Testis (tissue), 3 donors: ENCODE results near the gene HNMT. TPM values are rescaled to one million over a fixed set of nuclear protein-coding genes. Genes with fewer than 3 reads are reported as not detected.

ENCODE experiments used
- DNase-seq: peaks from one replicate; pipeline ENCODE4 v3.0.0-alpha.2; 2019
- H3K27ac ChIP-seq, 2 donors: fragments of 200-600 bp; sonication (generic); one replicate each; pipeline ENCODE4 v1.5.1; 2019
- H3K27me3 ChIP-seq: fragments of 200-600 bp; sonication (generic); one replicate; pipeline ENCODE4 v1.5.1; 2019
- H3K36me3 ChIP-seq: fragments of 200-600 bp; sonication (generic); one replicate; pipeline ENCODE4 v1.5.1; 2017; ENCODE audit warnings: low read depth; ENCODE audit errors: missing control alignments
- H3K4me1 ChIP-seq: fragments of 200-600 bp; sonication (generic); one replicate; pipeline ENCODE4 v1.5.1; 2019
- H3K4me3 ChIP-seq, 2 donors: fragments of 200-600 bp; sonication (generic); one replicate each; pipeline ENCODE4 v1.5.1; 2017 to 2019
- H3K9me3 ChIP-seq: fragments of 200-600 bp; sonication (generic); one replicate; pipeline ENCODE4 v1.5.1; 2017
- POLR2A ChIP-seq: fragments of 450-650 bp; IDR thresholded peaks from one replicate; pipeline ENCODE4 v1.6.1; 2017; ENCODE audit warnings: antibody characterized with exemption, mild to moderate bottlenecking, moderate library complexity
- WGBS, 2 donors: methylation state at CpG; one replicate each; pipeline ENCODE4 v1.1.5; 2018; 5-methylcytosine and 5-hydroxymethylcytosine counted together
- intact Hi-C: fragments of 100-400 bp; cut with DNase I; formaldehyde crosslinking; loops from one replicate; pipeline ENCODE4 v1.15.1; 2023; ENCODE audit warnings: low total_unique reads
- polyA plus RNA-seq: library from polyadenylated mRNA; stranded (reverse); fragments of 350-450 nt; fragmentation: Illumina TruSeq; extraction: RNeasy Lipid Tissue Mini Kit (QIAGEN cat#74804); gene quantifications from one replicate; pipeline ENCODE4 v1.2.3, GENCODE V29; 2014; ENCODE audit warnings: low read depth, low replicate concordance; ENCODE audit not compliant: insufficient read depth
- total RNA-seq, 2 donors: library from RNA; depleted of rRNA; stranded (reverse); fragments of >200 nt; gene quantifications; one replicate each; pipeline ENCODE4 v1.2.3, GENCODE V29; 2016
- TF ChIP-seq, protein P1 (sequence below), 3 experiments: fragments of 450-650 bp in 2 of 3; fragments of 200-600 bp in 1 of 3; sonication (generic) in 1 of 3; IDR thresholded peaks; one replicate each; pipeline ENCODE4 v1.5.1; 2016 to 2019; ENCODE audit warnings: antibody characterized with exemption in 3 of 3, mild to moderate bottlenecking in 2 of 3, moderate library complexity in 1 of 3

HNMT gene
- total and polyA plus RNA-seq, 3 donors from 2014 or later: 13.6 to 20.8 (median 15.7) TPM

- no peaks in the 10 kb centered on the region for H3K27me3 ChIP-seq
- H3K9me3 ChIP-seq: no peaks in the 10 kb centered on the region
- H3K36me3 ChIP-seq: no peaks in the 10 kb centered on the region
- intact Hi-C loops: no loop called here
- TF ChIP-seq POLR2A: no peak
- TF ChIP-seq, protein P1, sequence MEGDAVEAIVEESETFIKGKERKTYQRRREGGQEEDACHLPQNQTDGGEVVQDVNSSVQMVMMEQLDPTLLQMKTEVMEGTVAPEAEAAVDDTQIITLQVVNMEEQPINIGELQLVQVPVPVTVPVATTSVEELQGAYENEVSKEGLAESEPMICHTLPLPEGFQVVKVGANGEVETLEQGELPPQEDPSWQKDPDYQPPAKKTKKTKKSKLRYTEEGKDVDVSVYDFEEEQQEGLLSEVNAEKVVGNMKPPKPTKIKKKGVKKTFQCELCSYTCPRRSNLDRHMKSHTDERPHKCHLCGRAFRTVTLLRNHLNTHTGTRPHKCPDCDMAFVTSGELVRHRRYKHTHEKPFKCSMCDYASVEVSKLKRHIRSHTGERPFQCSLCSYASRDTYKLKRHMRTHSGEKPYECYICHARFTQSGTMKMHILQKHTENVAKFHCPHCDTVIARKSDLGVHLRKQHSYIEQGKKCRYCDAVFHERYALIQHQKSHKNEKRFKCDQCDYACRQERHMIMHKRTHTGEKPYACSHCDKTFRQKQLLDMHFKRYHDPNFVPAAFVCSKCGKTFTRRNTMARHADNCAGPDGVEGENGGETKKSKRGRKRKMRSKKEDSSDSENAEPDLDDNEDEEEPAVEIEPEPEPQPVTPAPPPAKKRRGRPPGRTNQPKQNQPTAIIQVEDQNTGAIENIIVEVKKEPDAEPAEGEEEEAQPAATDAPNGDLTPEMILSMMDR (IDR thresholded peaks at IDR 0.05): no peak
- H3K4me3 ChIP-seq: no peak overlapping the region
- H3K4me1 ChIP-seq: no peaks in the 10 kb centered on the region
- WGBS, 2 donors: 64 to 78% methylated on average over 3 of the region's 3 CpGs
- no peak for DNase-seq
- H3K27ac ChIP-seq: no peak overlapping the region
Observed at GRCh38 chr2:138015494-138015893, 51.2 kb downstream of the HNMT start.

DNA sequence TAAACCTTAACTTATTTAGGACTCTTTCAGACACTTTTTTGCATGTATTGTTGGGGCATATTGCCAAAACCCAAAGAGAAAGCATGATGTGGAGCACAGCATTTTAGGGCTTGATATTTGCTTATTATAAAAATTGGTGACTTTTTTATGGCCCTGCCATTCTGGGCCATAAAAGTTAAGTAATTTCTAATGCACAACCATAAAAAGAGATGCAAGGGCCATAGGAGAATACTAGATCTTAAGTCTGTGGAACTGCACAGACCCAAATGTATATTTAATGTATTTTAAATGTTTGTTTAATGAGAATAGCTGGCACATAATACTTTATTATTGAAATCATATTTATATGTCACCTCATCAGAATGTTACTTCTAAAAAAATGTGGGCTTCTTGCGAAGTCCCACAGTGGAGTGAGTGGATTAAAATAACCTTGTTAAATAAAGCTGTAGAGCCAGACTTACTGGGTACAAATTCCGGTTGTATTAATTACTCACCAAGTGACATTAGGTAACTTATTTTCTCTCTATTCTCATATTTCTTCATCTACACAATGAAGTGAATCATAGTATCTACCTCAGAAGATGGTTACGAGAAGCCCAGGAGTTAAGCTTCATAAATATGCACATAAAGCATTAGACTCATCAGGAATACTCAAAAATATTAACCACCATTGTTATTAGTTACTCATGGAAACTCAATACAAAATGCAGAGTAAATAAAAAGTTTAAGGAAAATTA is 52.2 kb downstream of the HNMT start:
- WGBS, 2 donors: 91 to 97% methylated on average over 3 of the region's 3 CpGs
- intact Hi-C loops: no loop called here
- TF ChIP-seq POLR2A: no peak
- TF ChIP-seq, protein P1 (IDR thresholded peaks at IDR 0.05): no peak

GRCh38 chr2:138017824-138018223 is 53.6 kb downstream of the HNMT start:
- intact Hi-C loops: no loop called here
- Histone ChIP-seq H3K4me1 (no peaks in the 10 kb centered on the region), H3K9me3 (no peaks in the 10 kb centered on the region), H3K4me3 (no peak overlapping the region), H3K27ac (no peak overlapping the region), H3K36me3 (no peaks in the 10 kb centered on the region), H3K27me3 (no peaks in the 10 kb centered on the region)
- TF ChIP-seq POLR2A: no peak
- TF ChIP-seq, protein P1 (IDR thresholded peaks at IDR 0.05): no peak
- 94 to 100% methylated on average over 1 of the region's 1 CpG for WGBS, 2 donors
- no peak for DNase-seq

More for the DNA sequence above, 52.2 kb downstream of the HNMT start:
- Histone ChIP-seq H3K4me3 (no peak overlapping the region), H3K4me1 (no peaks in the 10 kb centered on the region), H3K36me3 (no peaks in the 10 kb centered on the region), H3K27ac (no peak overlapping the region), H3K9me3 (no peaks in the 10 kb centered on the region), H3K27me3 (no peaks in the 10 kb centered on the region)
- no peak for DNase-seq

GRCh38 chr2:138018866-138019688 is 54.8 kb downstream of the HNMT start:
- Histone ChIP-seq H3K27me3 (no peaks in the 10 kb centered on the region), H3K4me1 (no peaks in the 10 kb centered on the region), H3K27ac (no peak overlapping the region), H3K4me3 (no peak overlapping the region), H3K9me3 (no peaks in the 10 kb centered on the region), H3K36me3 (no peaks in the 10 kb centered on the region)
- no peak for DNase-seq
- 62 to 64% methylated on average over 3 of the region's 3 CpGs for WGBS, 2 donors
- intact Hi-C loops: no loop called here
- TF ChIP-seq, protein P1 (IDR thresholded peaks at IDR 0.05): no peak
- TF ChIP-seq POLR2A: no peak
